ENCODE data around the gene ZSCAN16.

ZSCAN16 gene

DNA sequence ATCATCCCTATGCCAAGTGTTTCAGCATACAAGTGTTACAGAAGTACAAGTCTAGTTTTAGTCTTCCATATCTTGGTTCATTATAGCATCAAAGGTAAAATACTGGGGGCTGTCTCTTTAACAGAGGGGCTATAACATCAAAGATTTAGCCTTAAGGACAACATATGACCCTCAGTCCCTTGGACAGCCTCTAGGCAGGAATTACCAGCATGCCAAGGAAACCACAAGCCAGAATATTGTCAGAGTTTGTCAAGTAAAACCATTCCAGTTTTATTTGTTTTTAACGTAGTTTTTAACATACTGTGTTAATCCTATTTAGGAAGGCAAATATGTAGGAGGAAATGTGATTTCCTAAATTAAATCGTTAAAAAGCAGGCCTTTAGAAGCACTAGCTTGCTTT is 35.8 kb downstream of the ZSCAN16 start:
- Mint-ChIP-seq H3K4me1 (peaks cover 17% of the 10 kb centered on the region), H3K27me3 (no peaks in the 10 kb centered on the region), H3K36me3 (ENCODE audit: insufficient read depth) (peaks cover 13% of the 10 kb centered on the region), H3K27ac (ENCODE audit: low read depth) (no peak overlapping the region), H3K4me3 (no peak overlapping the region), H3K9me3 (peaks cover 5% of the 10 kb centered on the region)
- no peak for DNase-seq (ENCODE audit: low spot score in 2 of 2)
- ATAC-seq (replicated peaks; ENCODE audit: extremely low read depth, poor library complexity, severe bottlenecking) = no peak

- peak; percentile 94 for ATAC-seq (replicated peaks; ENCODE audit: extremely low read depth, poor library complexity, severe bottlenecking)
- DNase-seq (ENCODE audit: low spot score in 2 of 2) = peak; percentile 61 to 72
- Mint-ChIP-seq H3K27ac (ENCODE audit: low read depth) (no peak overlapping the region), H3K4me3 (peak overlapping the region; percentile 62), H3K4me1 (peaks cover 17% of the 10 kb centered on the region), H3K9me3 (peaks cover 5% of the 10 kb centered on the region), H3K36me3 (ENCODE audit: insufficient read depth) (peaks cover 8% of the 10 kb centered on the region), H3K27me3 (no peaks in the 10 kb centered on the region)
Observed at GRCh38 chr6:28161410-28162079, 37.1 kb downstream of the ZSCAN16 start.

DNA sequence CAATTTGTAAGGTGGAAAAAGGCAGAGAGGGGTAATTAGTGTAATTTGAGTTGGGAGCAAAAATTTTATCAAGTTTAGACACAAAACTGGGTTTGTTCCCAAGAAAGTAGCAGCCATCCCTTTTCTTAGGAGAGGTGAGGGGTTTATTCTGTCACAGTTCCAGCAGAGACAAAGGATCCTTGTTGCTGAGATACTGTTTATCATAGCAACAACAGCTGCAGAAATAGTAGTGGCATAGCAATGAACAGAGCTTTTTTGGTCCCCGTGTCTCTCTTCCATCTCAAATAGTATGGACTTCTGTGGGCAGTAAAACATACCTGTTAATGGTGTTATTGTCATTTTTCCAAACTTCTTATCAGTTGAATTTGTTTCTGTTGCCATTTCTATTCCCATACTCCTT is 41.2 kb downstream of the ZSCAN16 start:
- DNase-seq (ENCODE audit: low spot score in 2 of 2) (no peak), ATAC-seq (replicated peaks; ENCODE audit: extremely low read depth, poor library complexity, severe bottlenecking) (no peak)
- peaks cover 5% of the 10 kb centered on the region for H3K9me3 Mint-ChIP-seq
- H3K4me1 Mint-ChIP-seq = peaks cover 17% of the 10 kb centered on the region
- peaks cover 24% of the 10 kb centered on the region for H3K27me3 Mint-ChIP-seq
- H3K36me3 Mint-ChIP-seq (ENCODE audit: insufficient read depth) = no peaks in the 10 kb centered on the region
- H3K4me3 Mint-ChIP-seq = no peak overlapping the region
- H3K27ac Mint-ChIP-seq (ENCODE audit: low read depth) = no peak overlapping the region

GRCh38 chr6:28167068-28167467 is 42.7 kb downstream of the ZSCAN16 start:
- Mint-ChIP-seq H3K4me3 (no peak overlapping the region), H3K27ac (ENCODE audit: low read depth) (no peak overlapping the region), H3K4me1 (peaks cover 5% of the 10 kb centered on the region), H3K9me3 (peaks cover 4% of the 10 kb centered on the region), H3K27me3 (peaks cover 33% of the 10 kb centered on the region), H3K36me3 (ENCODE audit: insufficient read depth) (no peaks in the 10 kb centered on the region)
- no peak for ATAC-seq (replicated peaks; ENCODE audit: extremely low read depth, poor library complexity, severe bottlenecking)
- DNase-seq (ENCODE audit: low spot score in 2 of 2) = no peak

DNA sequence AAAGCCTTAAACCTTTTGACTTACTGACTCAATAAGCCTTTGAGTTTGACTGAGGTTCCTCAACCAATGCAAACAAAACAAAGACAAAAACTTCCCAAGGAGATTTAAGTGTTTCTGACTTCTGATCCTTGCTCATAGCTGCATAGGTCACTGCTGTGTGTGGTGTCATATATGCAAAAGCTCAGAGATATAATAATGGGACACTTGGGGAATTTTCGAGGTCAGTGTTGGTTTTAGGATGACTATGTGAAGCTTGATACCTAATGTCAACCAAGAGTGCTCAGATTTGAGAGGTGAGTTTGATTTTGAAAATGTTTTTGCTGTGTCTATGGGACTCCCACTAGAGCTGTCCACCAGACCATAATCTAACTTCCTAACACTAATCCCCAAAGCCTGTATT is 43.5 kb downstream of the ZSCAN16 start:
- Mint-ChIP-seq H3K4me1 (no peaks in the 10 kb centered on the region), H3K27me3 (peaks cover 33% of the 10 kb centered on the region), H3K9me3 (no peaks in the 10 kb centered on the region), H3K4me3 (no peak overlapping the region), H3K27ac (ENCODE audit: low read depth) (no peak overlapping the region), H3K36me3 (ENCODE audit: insufficient read depth) (no peaks in the 10 kb centered on the region)
- ATAC-seq (replicated peaks; ENCODE audit: extremely low read depth, poor library complexity, severe bottlenecking) = no peak
- no peak for DNase-seq (ENCODE audit: low spot score in 2 of 2)

GRCh38 chr6:28171271-28171670 is 46.9 kb downstream of the ZSCAN16 start:
- no peaks in the 10 kb centered on the region for H3K36me3 Mint-ChIP-seq (ENCODE audit: insufficient read depth)
- H3K27ac Mint-ChIP-seq (ENCODE audit: low read depth) = no peak overlapping the region

GRCh38 chr6:28172006-28172405 is 47.6 kb downstream of the ZSCAN16 start:
- Mint-ChIP-seq H3K36me3 (ENCODE audit: insufficient read depth) (no peaks in the 10 kb centered on the region), H3K4me1 (no peaks in the 10 kb centered on the region)

More at GRCh38 chr6:28171271-28171670, 46.9 kb downstream of the ZSCAN16 start:
- no peaks in the 10 kb centered on the region for H3K4me1 Mint-ChIP-seq
- ATAC-seq (replicated peaks; ENCODE audit: extremely low read depth, poor library complexity, severe bottlenecking) (no peak), DNase-seq (ENCODE audit: low spot score in 2 of 2) (no peak)
- H3K27me3 Mint-ChIP-seq = peaks cover 64% of the 10 kb centered on the region
- no peaks in the 10 kb centered on the region for H3K9me3 Mint-ChIP-seq
- H3K4me3 Mint-ChIP-seq = no peak overlapping the region

DNA sequence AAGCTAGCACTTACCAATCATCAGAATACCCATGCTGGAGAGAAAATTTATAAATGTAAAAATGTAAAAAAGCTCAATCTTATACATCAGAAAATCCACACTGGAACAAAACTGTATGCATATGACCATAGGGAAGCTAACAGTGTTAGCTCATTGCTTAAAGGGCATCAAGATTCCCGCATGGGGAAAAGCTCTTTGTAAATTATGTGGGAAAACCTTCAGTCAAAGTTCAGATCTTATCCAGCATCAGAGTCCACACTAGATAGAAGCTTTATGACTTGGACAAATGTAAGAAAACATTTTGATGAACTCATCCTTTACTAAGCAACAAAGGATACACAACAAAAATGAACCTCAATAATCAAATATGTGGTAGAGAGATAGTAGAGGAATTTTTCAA is 52.0 kb downstream of the ZSCAN16 start:
- Mint-ChIP-seq H3K27me3 (peaks cover 81% of the 10 kb centered on the region), H3K4me1 (no peaks in the 10 kb centered on the region), H3K9me3 (no peaks in the 10 kb centered on the region), H3K36me3 (ENCODE audit: insufficient read depth) (no peaks in the 10 kb centered on the region), H3K4me3 (no peak overlapping the region), H3K27ac (ENCODE audit: low read depth) (no peak overlapping the region)
- DNase-seq (ENCODE audit: low spot score in 2 of 2) (no peak), ATAC-seq (replicated peaks; ENCODE audit: extremely low read depth, poor library complexity, severe bottlenecking) (no peak)

More at GRCh38 chr6:28172006-28172405, 47.6 kb downstream of the ZSCAN16 start:
- Mint-ChIP-seq H3K4me3 (no peak overlapping the region), H3K27ac (ENCODE audit: low read depth) (no peak overlapping the region), H3K9me3 (no peaks in the 10 kb centered on the region), H3K27me3 (peaks cover 72% of the 10 kb centered on the region)
- no peak for ATAC-seq (replicated peaks; ENCODE audit: extremely low read depth, poor library complexity, severe bottlenecking)
- DNase-seq (ENCODE audit: low spot score in 2 of 2) = no peak
